K562 (cell line): Measurements from ENCODE around the gene AP2S1. TPM values are rescaled to one million over a fixed set of nuclear protein-coding genes. Genes with fewer than 3 reads are reported as not detected.
A peak's percentile ranks its signal among the peaks of the same experiment; 100 is the strongest.

ENCODE experiments used
- ATF1 ChIP-seq, 2 experiments: fragments of 450-650 bp in 1 of 2; IDR thresholded peaks; 2 replicates each; pipeline ENCODE4 v1.6.1; 2016; ENCODE audit warnings: missing compliant biosample characterization in 1 of 2, missing genetic modification characterization in 1 of 2
- CHD1 ChIP-seq: fragments of 200-600 bp; sonication (generic); IDR thresholded peaks from one replicate; pipeline ENCODE4 v1.6.1; 2012; ENCODE audit warnings: mild to moderate bottlenecking, moderate library complexity, low read length, inconsistent platforms
- FOXK2 ChIP-seq, 2 experiments: fragments of 450-650 bp; IDR thresholded peaks in 1 of 2; conservative IDR thresholded peaks in 1 of 2; 2 replicates each; pipeline ENCODE4 v1.6.1; 2016; ENCODE audit warnings: low read depth in 2 of 2, mild to moderate bottlenecking in 1 of 2
- GABPA ChIP-seq: fragments of 200-800 bp; sonication (Bioruptor generic); conservative IDR thresholded peaks from 2 replicates; pipeline ENCODE4 v1.6.1; 2016; ENCODE audit warnings: low read depth, missing genetic modification characterization, missing compliant biosample characterization
- HLTF ChIP-seq: fragments of 450-650 bp; IDR thresholded peaks from 2 replicates; pipeline ENCODE4 v1.6.1; 2016
- KLF16 ChIP-seq: IDR thresholded peaks from 2 replicates; pipeline ENCODE4 v1.6.1; 2016; ENCODE audit warnings: antibody characterized with exemption
- MEIS2 ChIP-seq: fragments of 450-650 bp; IDR thresholded peaks from 2 replicates; pipeline ENCODE4 v1.6.1; 2014; ENCODE audit warnings: mild to moderate bottlenecking; ENCODE audit not compliant: partially characterized antibody
- MNT ChIP-seq, 2 experiments: fragments of 450-650 bp; conservative IDR thresholded peaks; 2 replicates each; pipeline ENCODE4 v1.6.1; 2017; ENCODE audit warnings: mild to moderate bottlenecking in 2 of 2, moderate library complexity in 2 of 2
- MTA3 ChIP-seq: fragments of 450-650 bp; formaldehyde crosslinking; IDR thresholded peaks from 2 replicates; pipeline ENCODE4 v1.6.1; 2017; ENCODE audit warnings: mild to moderate bottlenecking, borderline replicate concordance
- NFRKB ChIP-seq: fragments of 450-650 bp; IDR thresholded peaks from 2 replicates; pipeline ENCODE4 v1.6.1; 2016; ENCODE audit warnings: low read depth
- RBM14 ChIP-seq: fragments of 200-400 bp; formaldehyde crosslinking; IDR thresholded peaks from 2 replicates; pipeline ENCODE4 v1.6.1; 2018; ENCODE audit warnings: low read depth, mild to moderate bottlenecking, low read length, moderate library complexity, borderline replicate concordance; ENCODE audit not compliant: insufficient read depth
- RFX5 ChIP-seq: IDR thresholded peaks from 2 replicates; pipeline ENCODE4 v1.6.1; 2011; ENCODE audit warnings: low read depth, mild to moderate bottlenecking, improper control_type of control experiment, low read length
- SFPQ ChIP-seq: fragments of 200-400 bp; formaldehyde crosslinking; IDR thresholded peaks from 2 replicates; pipeline ENCODE4 v1.6.1; 2017; ENCODE audit warnings: mild to moderate bottlenecking, low read depth, low read length, moderate library complexity
- SMC3 ChIP-seq: conservative IDR thresholded peaks from 2 replicates; pipeline ENCODE4 v1.6.1; 2011; ENCODE audit warnings: low read depth, low read length, improper control_type of control experiment; ENCODE audit not compliant: insufficient read depth
- TAF15 ChIP-seq: fragments of 200-400 bp; formaldehyde crosslinking; IDR thresholded peaks from 2 replicates; pipeline ENCODE4 v1.6.1; 2017; ENCODE audit warnings: mild to moderate bottlenecking, low read depth, low read length, moderate library complexity
- TBL1XR1 ChIP-seq, 2 experiments: IDR thresholded peaks; 2 replicates each; pipeline ENCODE4 v1.6.1; 2012; ENCODE audit warnings: improper control_type of control experiment in 2 of 2, low read length in 2 of 2, mild to moderate bottlenecking in 1 of 2
- TBP ChIP-seq: optimal IDR thresholded peaks from 2 replicates; pipeline ENCODE3; 2011; ENCODE audit warnings: low read depth, low read length, improper control_type of control experiment
- ZBTB49 ChIP-seq: sonication (generic); formaldehyde crosslinking; IDR thresholded peaks from 2 replicates; pipeline ENCODE4 v1.8.0; 2022; ENCODE audit warnings: missing genetic modification reagents, mild to moderate bottlenecking, borderline replicate concordance
- ZNF143 ChIP-seq: sonication (generic); formaldehyde crosslinking; IDR thresholded peaks from 2 replicates; pipeline ENCODE4 v1.9.0; 2022; ENCODE audit warnings: mild to moderate bottlenecking, missing genetic modification reagents
- polyA plus RNA-seq, 8 experiments: library from polyadenylated mRNA; depleted of rRNA in 4 of 8; stranded (reverse) in 5 of 8; unstranded in 3 of 8; fragments of >200 nt; fragmentation: Nextera tagmentation in 2 of 8; fragmentation: Illumina TruSeq in 1 of 8; extraction: Ambion mirVana in 2 of 8; extraction: Trizol in 1 of 8; gene quantifications; 2 replicates each; pipeline versions ENCODE4 v1.2.1 to v1.2.3, GENCODE V29; 2011 to 2014; ENCODE audit warnings: inconsistent platforms in 1 of 8, missing spikeins in 1 of 8
- total RNA-seq, 7 experiments: library from RNA; depleted of rRNA in 6 of 7; stranded (reverse); fragments of >200 nt in 6 of 7; fragmentation: Illumina TruSeq in 2 of 7; extraction: Trizol in 2 of 7; gene quantifications; 2 replicates each; pipeline versions ENCODE4 v1.2.1 to v1.2.3, GENCODE V29; 2011 to 2021; ENCODE audit warnings: low replicate concordance in 1 of 7

Gene AP2S1
- total and polyA plus RNA-seq, 9 of the 15 experiments (the other 6 are each of a cell fraction or from before 2014, with no cell fraction given) = 32.4 to 294 (median 136) TPM

- TF ChIP-seq MTA3 (peak; percentile 89), ATF1 (CRISPR knock-in tag; IDR thresholded peaks at IDR 0.05) (no peak), ATF1 (tag; IDR thresholded peaks at IDR 0.05) (peak; percentile 55; the same call in 1 of the 2 replicates), ZBTB49 (CRISPR knock-in tag) (no peak), TAF15 (0 out of 2 replicates have a peak, but pooled peaks have one; percentile 43), GABPA (peak; percentile 73), TBP (peak; percentile 99), MEIS2 (peak; percentile 57), NFRKB (peak; percentile 63; the same call in 1 of the 2 replicates), ZNF143 (peak; percentile 52; the same call in 1 of the 2 replicates), TBL1XR1 (IDR thresholded peaks at IDR 0.05; ENCODE audit: low read length in 2 of 2) (peak; percentile 26 to 75; a peak in 2 of 4 replicates), FOXK2 (conservative IDR thresholded peaks at IDR 0.05 in 1 of 2, IDR thresholded peaks at IDR 0.05 in 1 of 2; ENCODE audit: low read depth in 2 of 2) (peak; percentile 41 to 70; a peak in 3 of 4 replicates), HLTF (no peak), SFPQ (no peak), RFX5 (no peak), SMC3 (0 out of 2 replicates have a peak, but pooled peaks have one; percentile 11), CHD1 (peak; percentile 72), MNT (conservative IDR thresholded peaks at IDR 0.05) (peak; percentile 97 to 98), KLF16 (no peak), RBM14 (peak; percentile 93; the same call in 1 of the 2 replicates)
Observed at GRCh38 chr19:46788262-46788967, 62.2 kb downstream of the AP2S1 start, which contains the start of gene SLC1A5 (continued).
